Head of caudate nucleus (tissue), 42 donors: Measurements from ENCODE around the gene YTHDF1.

Experiments
- DNase-seq, 42 donors: peaks; one replicate each; pipeline versions ENCODE4 v3.0.0 to v3.0.0-alpha.2; 2020 to 2021; ENCODE audit warnings: mixed read lengths in 7 of 42
- intact Hi-C: fragments of 100-400 bp; cut with DNase I; formaldehyde crosslinking; loops from one replicate; pipeline ENCODE4 v1.15.0; 2022

YTHDF1 gene

GRCh38 chr20:63178446-63178820, 37.5 kb downstream of the YTHDF1 start:
- no peak for DNase-seq
- intact Hi-C loops: no loop called here

- peak in 37 of 42 donors; percentile 16 to 78 (median 52) for DNase-seq
- intact Hi-C loops: no loop called here
Observed at GRCh38 chr20:63177785-63178445, 38.0 kb downstream of the YTHDF1 start.

- peak; percentile 50 to 91 (median 78) for DNase-seq
Observed at GRCh38 chr20:63177134-63177784, 38.7 kb downstream of the YTHDF1 start.

GRCh38 chr20:63176427-63177133, 39.4 kb downstream of the YTHDF1 start:
- intact Hi-C loops: no loop called here
- no peak for DNase-seq

More at GRCh38 chr20:63177134-63177784, 38.7 kb downstream of the YTHDF1 start:
- intact Hi-C loops: no loop called here

GRCh38 chr20:63176034-63176426, 39.9 kb downstream of the YTHDF1 start:
- intact Hi-C loops: no loop called here
- no peak for DNase-seq

- peak in 1 of 42 donors; percentile 31 for DNase-seq
- intact Hi-C loops: no loop called here
Observed at GRCh38 chr20:63175038-63175895, 40.7 kb downstream of the YTHDF1 start.

GRCh38 chr20:63174309-63175037, 41.5 kb downstream of the YTHDF1 start:
- DNase-seq: peak in 10 of 42 donors; percentile 19 to 67 (median 48)
- intact Hi-C loops: no loop called here

GRCh38 chr20:63173552-63174191, 42.3 kb downstream of the YTHDF1 start:
- DNase-seq: no peak
- intact Hi-C loops: no loop called here

- intact Hi-C loops: no loop called here
- no peak for DNase-seq
Observed at GRCh38 chr20:63172726-63173125, 43.2 kb downstream of the YTHDF1 start.

- no peak for DNase-seq
- intact Hi-C loops: no loop called here
Observed at GRCh38 chr20:63171991-63172390, 43.9 kb downstream of the YTHDF1 start.

- intact Hi-C loops: loop anchor here (5.0 kb wide), 1 partner anchor 117 kb away; no protein-coding TSS in a partner anchor
Observed at GRCh38 chr20:63169681-63170080, 46.2 kb downstream of the YTHDF1 start.

GRCh38 chr20:63168861-63169260, 47.1 kb downstream of the YTHDF1 start:
- DNase-seq: peak in 1 of 42 donors; percentile 1
- intact Hi-C loops: loop anchor here (5.0 kb wide), 1 partner anchor 117 kb away; no protein-coding TSS in a partner anchor

More at GRCh38 chr20:63169681-63170080, 46.2 kb downstream of the YTHDF1 start:
- no peak for DNase-seq

GRCh38 chr20:63167918-63168520, 47.9 kb downstream of the YTHDF1 start:
- DNase-seq: peak in 2 of 42 donors; percentile 1 to 3
- intact Hi-C loops: loop anchor here (5.0 kb wide), 1 partner anchor 116 kb away; no protein-coding TSS in a partner anchor

- DNase-seq: peak in 2 of 42 donors; percentile 2
Observed at GRCh38 chr20:63167026-63167917, 48.7 kb downstream of the YTHDF1 start.

GRCh38 chr20:63166193-63167020, 49.5 kb downstream of the YTHDF1 start:
- intact Hi-C loops: loop anchor here (5.0 kb wide), 1 partner anchor 114 kb away; no protein-coding TSS in a partner anchor
- peak in 2 of 42 donors; percentile 1 to 3 for DNase-seq

More at GRCh38 chr20:63167026-63167917, 48.7 kb downstream of the YTHDF1 start:
- intact Hi-C loops: loop anchor here (5.0 kb wide), 1 partner anchor 115 kb away; no protein-coding TSS in a partner anchor
